ENCODE data around the gene RAD50.
"Not testable (repeated sequence)": the region's sequence is repeated elsewhere in the genome, so short reads cannot be mapped to it uniquely, and the experiment has no call there.

The RAD50 gene

DNA sequence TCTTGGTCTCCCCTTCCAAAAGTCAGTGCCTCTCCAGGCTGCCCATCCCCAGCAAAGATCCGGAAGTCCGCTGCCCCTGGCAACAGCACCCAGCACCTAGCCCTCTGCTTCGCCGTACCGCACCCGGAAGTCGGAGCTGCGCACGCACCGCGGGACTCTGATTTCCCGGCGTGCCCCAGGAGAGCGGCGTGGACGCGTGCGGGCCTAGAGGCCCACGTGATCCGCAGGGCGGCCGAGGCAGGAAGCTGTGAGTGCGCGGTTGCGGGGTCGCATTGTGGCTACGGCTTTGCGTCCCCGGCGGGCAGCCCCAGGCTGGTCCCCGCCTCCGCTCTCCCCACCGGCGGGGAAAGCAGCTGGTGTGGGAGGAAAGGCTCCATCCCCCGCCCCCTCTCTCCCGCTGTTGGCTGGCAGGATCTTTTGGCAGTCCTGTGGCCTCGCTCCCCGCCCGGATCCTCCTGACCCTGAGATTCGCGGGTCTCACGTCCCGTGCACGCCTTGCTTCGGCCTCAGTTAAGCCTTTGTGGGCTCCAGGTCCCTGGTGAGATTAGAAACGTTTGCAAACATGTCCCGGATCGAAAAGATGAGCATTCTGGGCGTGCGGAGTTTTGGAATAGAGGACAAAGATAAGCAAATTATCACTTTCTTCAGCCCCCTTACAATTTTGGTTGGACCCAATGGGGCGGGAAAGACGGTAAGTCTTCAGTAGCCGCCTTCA, at the start of gene RAD50:
Gene RAD50, plus strand, starts transcription at position 215 of the 715 bp plus-strand sequence. Its CDS starts 348 bp downstream, at position 563.
- DNase-seq (ENCODE audit: low spot score): peak; percentile 83

DNA sequence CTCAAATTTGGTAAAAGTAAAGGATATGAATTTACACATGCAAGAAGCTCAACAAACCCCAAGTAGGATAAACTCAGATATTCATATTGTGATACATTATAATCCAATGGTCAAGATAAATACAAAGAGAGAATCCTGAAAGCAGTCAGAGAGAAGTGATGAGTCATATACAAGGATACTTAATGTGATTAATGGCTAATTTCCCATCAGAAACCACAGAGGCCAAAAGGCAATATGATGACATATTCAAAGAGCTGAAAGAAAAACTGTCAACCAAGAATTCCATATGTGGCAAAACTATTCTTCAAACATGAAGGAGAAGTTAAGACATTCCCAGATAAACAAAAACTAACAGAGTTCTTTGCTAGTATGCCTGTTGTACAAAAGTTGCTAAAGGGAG, 46.7 kb upstream of the RAD50 start:
- no peak for DNase-seq (ENCODE audit: low spot score)

DNA sequence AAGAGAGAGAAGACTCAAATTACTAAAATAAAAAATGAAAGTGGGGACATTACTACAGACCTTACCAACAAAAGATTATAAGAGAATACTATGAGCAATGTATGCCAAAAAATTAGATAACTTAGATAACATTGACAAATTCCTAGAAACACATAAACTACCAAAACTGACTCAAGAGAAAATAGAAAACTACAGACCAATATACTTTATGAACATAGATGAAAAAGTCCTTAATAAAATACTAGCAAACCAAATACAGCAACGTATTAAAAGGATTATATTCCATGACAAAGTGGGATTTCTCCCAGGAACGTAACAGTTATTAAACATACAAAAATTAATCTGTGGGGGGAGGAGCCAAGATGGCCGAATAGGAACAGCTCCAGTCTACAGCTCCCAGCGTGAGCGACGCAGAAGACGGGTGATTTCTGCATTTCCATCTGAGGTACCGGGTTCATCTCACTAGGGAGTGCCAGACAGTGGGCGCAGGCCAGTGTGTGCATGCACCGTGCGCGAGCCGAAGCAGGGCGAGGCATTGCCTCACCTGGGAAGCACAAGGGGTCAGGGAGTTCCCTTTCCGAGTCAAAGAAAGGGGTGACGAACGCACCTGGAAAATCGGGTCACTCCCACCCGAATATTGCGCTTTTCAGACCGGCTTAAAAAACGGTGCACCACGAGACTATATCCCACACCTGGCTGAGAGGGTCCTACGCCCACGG, 43.0 kb upstream of the RAD50 start:
- DNase-seq (ENCODE audit: low spot score): not testable (repeated sequence)

DNA sequence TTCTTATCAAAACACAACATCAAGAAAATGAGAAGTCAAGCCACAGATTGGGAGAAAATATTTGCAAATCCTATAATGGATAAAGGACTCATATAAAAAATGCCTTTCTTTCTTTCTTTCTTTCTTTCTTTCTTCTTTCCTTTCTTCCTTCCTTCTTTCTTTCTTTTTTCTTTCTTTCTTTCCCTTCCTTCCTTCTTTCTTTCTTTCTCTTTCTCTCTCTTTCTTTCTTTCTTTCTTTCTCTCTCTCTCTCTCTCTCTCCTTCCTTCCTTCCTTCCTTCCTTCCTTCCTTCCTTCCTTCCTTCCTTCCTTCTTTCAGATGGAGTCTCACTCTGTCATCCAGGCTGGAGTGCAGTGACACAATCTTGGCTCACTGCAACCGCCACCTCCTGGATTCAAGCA, 34.7 kb upstream of the RAD50 start:
- not testable (repeated sequence) for DNase-seq (ENCODE audit: low spot score)

DNA sequence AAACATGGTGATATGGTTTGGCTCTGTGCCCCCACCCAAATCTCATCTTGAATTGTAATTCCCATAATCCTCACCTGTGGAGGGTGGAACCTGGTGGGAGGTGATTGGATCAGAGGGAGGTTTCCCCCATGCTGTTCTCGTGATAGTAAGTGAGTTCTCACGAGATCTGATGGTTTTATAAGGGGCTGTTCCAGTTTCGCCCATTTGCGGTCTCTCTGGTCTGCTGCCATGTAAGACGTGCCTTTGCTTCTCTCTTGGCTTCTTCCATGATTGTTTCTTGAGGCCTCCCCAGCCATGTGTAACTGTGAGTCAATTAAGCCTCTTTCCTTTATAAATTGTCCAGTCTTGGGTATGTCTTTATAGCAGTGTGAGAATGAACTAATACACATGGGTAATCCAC, 31.9 kb upstream of the RAD50 start:
- DNase-seq (ENCODE audit: low spot score): not testable (repeated sequence)

DNA sequence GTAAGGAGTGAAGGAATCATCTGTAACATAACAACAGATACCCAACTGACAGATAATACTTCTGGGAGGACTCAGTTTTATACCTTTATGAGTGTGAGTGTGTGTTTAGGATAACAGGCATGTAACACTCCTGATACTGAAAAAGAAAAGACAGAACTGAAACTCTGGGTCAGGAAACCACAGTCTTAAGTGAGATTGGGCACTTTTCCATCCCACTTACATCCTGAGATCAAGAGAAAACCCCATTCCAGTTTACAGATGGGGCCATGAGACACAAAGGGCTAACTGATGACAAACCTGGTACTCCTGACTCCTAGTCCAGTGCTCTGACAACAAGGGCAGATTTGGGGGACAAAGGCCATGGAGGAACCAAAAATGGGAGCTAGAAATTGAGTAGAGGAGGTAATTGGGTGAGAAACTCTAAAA, 31.5 kb upstream of the RAD50 start:
- no peak for DNase-seq (ENCODE audit: low spot score)

DNA sequence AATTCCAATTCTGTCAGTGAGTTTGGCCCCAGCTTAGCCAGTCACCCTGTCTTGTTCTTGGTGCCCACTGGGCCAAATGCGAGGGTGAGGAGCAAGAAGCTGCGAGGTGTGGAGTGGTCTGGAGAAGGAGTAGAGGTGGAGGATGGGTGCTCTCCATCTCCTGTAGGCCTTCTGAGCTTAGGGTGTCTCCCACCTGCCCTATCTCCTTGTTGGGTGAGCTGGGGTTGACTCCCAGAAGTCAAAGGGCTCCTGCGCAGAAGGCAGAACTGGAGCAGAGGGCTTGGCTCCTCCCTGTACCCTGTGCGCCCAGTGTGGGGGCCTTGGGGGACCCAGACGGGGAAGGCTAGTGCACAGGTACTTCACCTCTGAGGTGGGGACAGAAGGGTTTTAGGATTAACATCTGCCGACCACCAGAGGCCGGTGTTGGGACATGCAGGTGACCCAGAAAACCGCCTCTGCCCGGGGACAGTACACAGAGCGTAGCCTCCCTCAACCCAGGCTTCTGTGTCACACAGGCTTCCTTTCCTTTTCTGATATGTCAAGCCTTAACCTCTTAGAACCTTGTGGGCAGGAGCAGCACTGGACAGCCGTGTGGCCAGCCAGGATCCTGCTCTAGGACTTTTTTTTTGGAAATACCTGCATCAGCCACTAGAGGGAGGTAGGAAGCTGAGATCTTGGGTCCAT, 30.3 kb upstream of the RAD50 start:
- DNase-seq (ENCODE audit: low spot score): peak; percentile 53

DNA sequence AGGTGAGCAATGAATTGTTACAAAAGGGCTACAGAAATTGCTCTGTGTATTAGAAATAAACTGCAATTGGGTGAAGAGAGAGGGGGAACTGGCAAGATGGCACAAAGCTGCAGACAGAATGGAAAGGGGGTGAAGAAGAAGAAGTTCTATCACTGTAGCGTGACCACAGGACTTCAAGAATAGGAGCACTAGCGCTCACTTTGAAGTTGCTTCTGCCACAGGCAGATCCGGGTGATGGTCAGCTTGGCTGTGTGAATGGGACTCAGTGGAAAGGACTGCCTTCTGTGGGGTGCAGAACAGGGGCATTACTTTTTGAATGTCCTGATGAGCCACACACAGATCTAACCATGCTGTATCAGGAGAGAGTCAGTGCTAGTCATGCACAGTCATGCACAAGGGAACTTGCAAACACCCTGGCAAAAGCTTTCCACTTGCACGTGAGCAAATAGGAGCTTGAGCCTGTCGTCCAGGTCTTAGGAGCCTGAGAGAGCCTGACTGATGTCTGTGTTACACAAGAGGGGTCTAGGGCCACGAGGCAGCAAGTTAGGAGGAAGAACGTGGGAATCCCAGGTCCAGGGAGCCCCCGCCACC, 29.7 kb upstream of the RAD50 start:
- no peak for DNase-seq (ENCODE audit: low spot score)

DNA sequence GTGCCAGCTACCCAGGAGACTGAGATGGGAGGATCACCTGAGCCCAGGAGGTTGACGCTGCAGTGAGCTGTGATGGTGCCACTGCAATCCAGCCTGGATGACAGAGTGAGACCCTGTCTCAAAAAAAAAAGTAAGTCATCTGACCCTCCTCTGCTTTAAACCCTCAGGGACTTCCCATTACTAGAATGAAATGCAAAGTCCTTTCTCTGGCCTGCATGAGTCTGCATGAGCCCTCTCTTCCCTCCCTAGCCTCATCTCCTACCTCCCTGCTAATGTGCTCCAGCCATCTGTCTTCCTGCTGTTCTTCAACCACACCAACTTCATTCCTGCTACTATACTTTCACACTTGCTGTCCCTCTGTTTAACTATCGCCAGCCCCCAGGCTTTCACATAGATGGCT, 28.8 kb upstream of the RAD50 start:
- no peak for DNase-seq (ENCODE audit: low spot score)

DNA sequence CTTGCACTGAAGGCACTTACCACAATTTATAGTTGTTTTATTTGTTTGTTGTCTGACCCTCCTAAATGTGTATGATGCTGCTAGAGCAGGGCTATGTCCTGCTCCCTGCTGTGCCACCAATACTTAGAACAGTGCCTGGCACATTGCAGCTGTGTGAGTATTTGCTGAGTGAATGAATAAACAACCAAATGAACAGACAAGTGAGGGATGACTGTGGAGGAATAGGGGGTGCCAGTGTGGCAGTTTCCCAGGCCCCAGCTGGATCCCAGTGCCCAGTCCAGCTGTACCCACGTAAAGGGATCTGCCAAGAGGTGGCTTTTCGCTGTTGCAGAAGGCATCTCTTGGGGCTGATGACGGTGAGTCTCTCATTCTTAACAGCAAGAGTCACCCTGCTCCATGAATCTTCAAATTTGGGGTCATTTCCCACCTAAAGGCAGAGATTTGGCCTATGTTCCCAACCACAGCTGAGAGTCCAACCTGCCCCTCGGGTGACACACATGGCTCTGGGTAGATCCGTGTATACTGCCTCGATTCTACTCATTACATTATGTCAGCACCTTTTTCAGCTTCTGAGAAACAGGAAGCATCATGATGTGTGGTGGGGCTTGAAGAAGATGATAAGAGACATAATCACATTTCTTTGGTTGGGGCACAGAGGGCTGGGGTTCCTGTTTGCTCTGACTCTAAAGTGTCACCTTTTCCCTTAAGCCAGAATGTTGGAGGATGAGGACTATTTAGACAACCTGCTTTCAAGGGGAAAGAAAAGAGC, 27.7 kb upstream of the RAD50 start:
- DNase-seq (ENCODE audit: low spot score): peak; percentile 61

DNA sequence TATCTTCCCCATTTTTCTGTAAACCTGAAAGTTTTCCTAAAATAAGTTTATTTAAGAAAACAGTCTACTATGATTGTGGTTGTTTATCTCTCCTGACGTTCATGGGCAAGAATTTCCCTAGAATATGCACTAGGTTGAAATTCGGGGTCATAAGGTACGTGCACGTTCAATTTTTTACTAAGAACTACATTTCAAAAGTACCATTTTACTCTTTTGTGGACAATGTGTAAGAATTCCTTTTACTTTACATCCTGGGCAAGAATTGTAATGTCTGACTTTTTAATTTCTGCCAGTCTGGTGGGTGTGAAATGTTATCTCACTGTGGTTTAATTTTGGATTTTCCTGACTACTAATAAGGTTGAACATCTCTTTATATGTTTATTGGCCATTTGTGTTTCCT, 25.8 kb upstream of the RAD50 start:
- no peak for DNase-seq (ENCODE audit: low spot score)

DNA sequence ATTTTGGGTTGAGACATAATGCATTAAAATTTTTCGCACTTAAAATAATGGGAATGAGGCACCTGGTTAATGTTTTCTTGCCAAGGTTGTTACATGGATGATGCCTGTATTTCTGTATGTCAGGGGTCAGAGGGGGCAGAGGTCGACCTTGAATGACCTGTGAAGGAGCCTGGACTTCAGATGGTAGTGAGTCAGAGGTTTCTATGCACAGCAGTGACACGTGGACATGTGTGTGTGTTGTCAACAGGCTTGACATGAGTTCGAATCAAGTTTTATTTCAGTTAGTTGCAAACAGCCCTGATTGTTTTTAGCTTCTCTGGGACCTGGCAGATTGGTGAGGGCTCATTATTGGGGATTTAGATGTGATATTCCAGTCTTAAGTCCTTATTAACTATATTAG, 17.1 kb upstream of the RAD50 start:
- DNase-seq (ENCODE audit: low spot score): no peak

DNA sequence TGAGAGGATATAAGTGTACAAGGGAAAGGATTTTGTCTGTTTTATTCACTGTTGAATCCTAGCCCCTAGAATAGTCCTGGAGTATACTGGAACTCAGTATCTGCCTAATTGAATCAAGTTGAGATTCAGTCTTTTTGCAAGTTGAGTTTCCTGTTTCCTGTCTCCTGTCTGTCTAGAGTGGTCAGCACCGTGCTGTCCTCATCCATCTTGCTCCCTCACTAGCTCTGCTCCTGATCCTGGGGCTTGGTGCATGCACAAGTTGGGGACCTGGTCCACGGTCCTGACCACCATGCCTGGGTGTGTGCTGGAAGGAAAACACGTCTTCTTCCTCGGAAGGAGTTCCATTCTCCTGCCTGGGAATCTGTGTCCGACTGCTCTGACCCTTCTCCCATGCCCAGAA, 16.6 kb upstream of the RAD50 start:
- no peak for DNase-seq (ENCODE audit: low spot score)

DNA sequence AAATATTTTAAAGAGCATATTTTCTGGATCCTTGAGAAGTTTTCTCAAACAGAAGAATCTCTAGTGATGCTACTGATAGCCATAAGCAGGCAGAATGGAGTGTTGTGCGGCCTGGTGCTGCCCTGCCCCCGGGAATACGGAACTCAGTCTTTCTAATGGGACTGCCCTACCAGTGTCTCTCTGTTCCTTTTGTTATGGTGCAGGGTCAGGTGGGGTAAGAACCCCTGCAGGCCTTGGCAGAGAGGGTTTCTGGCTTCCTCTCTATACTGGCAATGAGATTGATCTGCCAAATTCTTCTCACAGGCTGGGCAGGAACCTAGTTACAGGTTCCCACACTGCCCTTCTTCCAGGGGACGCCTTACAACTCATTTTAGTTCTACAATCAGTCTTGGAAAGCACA, 16.0 kb upstream of the RAD50 start:
- DNase-seq (ENCODE audit: low spot score): peak; percentile 14

DNA sequence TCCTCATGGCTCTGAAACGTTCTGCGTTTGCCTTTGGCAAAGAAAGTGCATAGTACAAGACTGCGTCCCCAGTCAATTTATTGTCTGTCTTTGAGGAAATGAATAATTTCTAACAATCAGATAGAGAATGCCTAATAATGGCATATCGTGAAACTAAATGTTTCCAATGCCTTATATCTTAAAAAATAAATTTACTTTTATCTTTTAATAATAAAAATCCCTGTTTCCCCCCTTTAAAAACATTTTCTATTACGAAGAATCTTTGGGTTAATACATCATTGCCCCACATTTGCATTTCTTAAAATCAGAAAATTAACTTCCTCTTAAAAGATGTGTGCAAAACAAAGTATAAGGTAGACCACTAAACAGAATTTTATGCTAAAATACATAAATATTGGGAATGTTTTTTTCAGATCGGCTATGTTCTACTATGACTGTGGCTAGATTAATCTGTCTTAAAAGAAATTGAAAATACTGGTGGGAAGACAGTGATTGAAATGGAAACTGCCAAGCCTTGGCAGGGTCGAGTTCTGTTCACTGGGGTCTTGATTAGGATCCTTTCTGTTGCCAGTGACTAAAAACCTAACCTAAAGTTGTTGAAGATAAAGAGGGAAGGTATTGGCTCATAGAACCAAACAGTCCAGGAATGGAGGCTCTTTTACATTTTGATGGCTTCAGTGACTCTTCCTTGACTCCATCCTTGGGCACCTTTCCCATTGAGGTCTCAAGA, 13.1 kb upstream of the RAD50 start, which contains the start of gene IL5:
Gene IL5, minus strand, starts transcription at position 51 of the 730 bp plus-strand sequence. Its CDS starts 44 bp downstream, at position 7.
- no peak for DNase-seq (ENCODE audit: low spot score)

DNA sequence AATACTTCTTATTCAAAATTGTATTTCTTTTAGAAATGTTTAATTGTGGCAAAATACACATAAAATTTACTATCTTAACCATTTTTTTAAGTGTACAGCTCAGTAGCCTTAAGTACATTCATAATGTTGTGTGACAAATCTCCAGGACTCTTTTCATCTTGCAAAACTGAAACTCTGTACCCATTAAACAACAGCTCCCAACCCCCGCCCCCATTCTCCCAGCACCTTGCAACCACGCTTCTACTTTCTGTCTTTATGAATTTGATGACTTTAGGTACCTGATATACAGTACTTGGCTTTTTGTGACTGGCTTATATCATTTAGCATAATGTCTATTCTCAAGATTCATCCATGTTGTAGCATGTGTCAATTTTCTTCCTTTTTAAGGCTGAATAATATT, 10.7 kb upstream of the RAD50 start:
- DNase-seq (ENCODE audit: low spot score): no peak

DNA sequence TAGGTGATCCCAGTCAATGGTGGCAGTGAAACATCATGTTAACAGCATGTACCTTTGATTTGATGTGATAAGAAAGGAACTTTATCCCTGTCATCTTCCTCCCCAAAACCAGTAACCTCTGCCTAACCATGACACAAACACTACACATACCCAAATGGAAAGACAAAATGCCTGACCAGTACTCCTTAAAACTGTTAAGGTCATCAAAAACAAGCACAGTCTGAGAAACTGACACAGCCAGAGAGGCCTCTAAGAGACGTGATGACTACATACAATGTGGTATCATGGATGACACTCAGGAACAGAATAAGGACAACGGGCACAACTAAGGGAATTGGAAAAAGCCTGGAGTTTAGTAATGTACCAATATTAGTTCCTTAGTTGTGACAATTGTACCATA, 9.5 kb upstream of the RAD50 start:
- DNase-seq (ENCODE audit: low spot score): no peak

DNA sequence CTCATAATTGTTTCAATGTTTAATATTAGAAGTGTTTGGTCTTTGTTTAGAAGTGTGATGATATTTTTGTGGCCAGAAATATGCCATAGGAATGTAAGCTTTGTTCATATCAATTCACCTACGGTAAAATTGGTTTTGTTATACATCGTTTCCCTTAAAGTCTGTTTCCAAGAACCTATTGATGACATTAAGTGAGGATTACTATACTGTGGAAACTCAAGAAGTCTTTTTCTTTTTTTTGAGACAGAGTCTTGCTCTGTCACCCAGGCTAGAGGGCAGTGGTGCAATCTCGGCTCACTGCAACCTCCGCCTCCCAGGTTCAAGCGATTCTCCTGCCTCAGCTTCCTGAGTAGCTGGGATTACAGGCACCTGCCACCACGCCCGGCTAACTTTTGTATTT, 7.9 kb upstream of the RAD50 start:
- DNase-seq (ENCODE audit: low spot score): not testable (repeated sequence)

DNA sequence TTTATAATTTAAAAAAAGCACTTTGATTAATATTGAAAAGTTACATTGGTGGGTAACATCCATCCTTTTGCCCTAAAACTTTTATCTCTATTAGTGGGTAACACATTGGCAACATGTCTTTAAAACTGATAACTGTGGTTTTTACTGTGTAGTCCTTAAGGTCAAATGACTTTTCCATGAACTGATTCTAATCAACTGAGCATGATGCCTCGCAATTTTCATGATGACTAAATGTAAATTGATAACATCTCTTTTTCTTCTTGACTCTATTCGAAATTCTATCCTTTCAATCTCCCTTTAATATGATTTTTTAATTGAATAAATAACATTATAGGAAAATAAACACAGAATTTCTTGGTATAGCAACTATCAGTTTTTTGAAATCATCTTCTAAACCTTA, 7.2 kb upstream of the RAD50 start:
- DNase-seq (ENCODE audit: low spot score): no peak

DNA sequence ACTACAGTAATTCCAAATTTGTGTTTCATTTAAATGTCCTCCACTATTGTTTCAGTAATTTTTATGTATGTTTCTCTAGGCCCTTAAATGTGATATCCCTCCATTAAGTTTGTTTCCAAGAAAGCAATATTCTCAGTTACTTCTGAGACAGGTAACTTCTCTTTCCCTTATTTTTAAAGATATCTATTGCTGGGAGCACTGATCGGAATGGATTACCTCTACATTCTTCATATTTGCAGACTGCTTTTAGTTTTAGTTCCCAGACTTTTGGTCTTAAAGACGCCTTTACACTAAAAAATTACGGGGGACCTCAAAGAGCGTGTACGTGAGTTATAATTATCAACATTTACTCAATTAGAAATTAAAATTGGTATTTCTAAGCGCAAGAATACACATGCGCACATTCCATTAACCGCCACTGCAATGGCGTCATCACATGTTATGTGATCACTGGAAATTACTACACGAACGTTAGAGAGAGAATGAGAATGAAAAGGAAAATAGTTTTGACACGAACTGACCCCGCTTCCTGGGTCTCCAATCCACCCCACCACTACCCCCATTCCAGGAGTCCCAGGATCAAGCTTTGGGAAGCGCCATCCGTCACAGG, 519 bp upstream of the RAD50 start:
- peak; percentile 1 for DNase-seq (ENCODE audit: low spot score)

Data from globus pallidus (tissue), 1 donor.